HepG2 (cell line): Measurements from ENCODE around the gene HEPACAM. TPM values are rescaled to one million over a fixed set of nuclear protein-coding genes. Genes with fewer than 3 reads are reported as not detected.

ENCODE experiments used
- AKNA ChIP-seq: sonication (generic); formaldehyde crosslinking; IDR thresholded peaks from 2 replicates; pipeline ENCODE4 v1.4.0; 2020; ENCODE audit warnings: missing genetic modification reagents, borderline replicate concordance
- MAFK ChIP-seq, 2 experiments: IDR thresholded peaks in 1 of 2; conservative IDR thresholded peaks in 1 of 2; 2 replicates each; pipeline ENCODE4 v1.6.1; 2011; ENCODE audit warnings: improper control_type of control experiment in 2 of 2, low read length in 2 of 2
- NR2C2 ChIP-seq: sonication (generic); formaldehyde crosslinking; IDR thresholded peaks from 2 replicates; pipeline ENCODE4 v1.4.0; 2020; ENCODE audit warnings: missing genetic modification reagents, mild to moderate bottlenecking, moderate library complexity, borderline replicate concordance
- POLR2A ChIP-seq, 2 experiments: IDR thresholded peaks; 2 replicates each; pipeline ENCODE4 v1.6.1; 2011; ENCODE audit warnings: low read depth in 2 of 2, low read length in 2 of 2, mild to moderate bottlenecking in 1 of 2, moderate library complexity in 1 of 2; ENCODE audit not compliant: insufficient read depth in 1 of 2
- RFX5 ChIP-seq: IDR thresholded peaks from 2 replicates; pipeline ENCODE4 v1.6.1; 2011; ENCODE audit warnings: low read depth, low read length, improper control_type of control experiment
- SAFB2 ChIP-seq: sonication (generic); formaldehyde crosslinking; IDR thresholded peaks from 2 replicates; pipeline ENCODE4 v1.5.1; 2020; ENCODE audit warnings: missing genetic modification reagents, low read depth, mild to moderate bottlenecking, borderline replicate concordance
- ZBTB7A ChIP-seq: sonication (generic); formaldehyde crosslinking; IDR thresholded peaks from 2 replicates; pipeline ENCODE4 v1.8.0; 2022; ENCODE audit warnings: mild to moderate bottlenecking, missing genetic modification reagents
- ZNF138 ChIP-seq: sonication (generic); formaldehyde crosslinking; IDR thresholded peaks from 2 replicates; pipeline ENCODE4 v1.5.0; 2020; ENCODE audit warnings: mild to moderate bottlenecking, low read depth, missing genetic modification reagents
- ZNF260 ChIP-seq: sonication (generic); formaldehyde crosslinking; IDR thresholded peaks from 2 replicates; pipeline ENCODE4 v1.4.0; 2020; ENCODE audit warnings: missing genetic modification reagents, low read depth, mild to moderate bottlenecking, borderline replicate concordance
- ZNF354B ChIP-seq: sonication (generic); formaldehyde crosslinking; IDR thresholded peaks from 2 replicates; pipeline ENCODE4 v1.8.0; 2022; ENCODE audit warnings: mild to moderate bottlenecking, missing genetic modification reagents
- ZNF691 ChIP-seq: sonication (generic); formaldehyde crosslinking; IDR thresholded peaks from 2 replicates; pipeline ENCODE4 v1.4.0; 2020; ENCODE audit warnings: missing genetic modification reagents, low read depth, mild to moderate bottlenecking, borderline replicate concordance
- polyA plus RNA-seq, 8 experiments: library from polyadenylated mRNA; depleted of rRNA in 3 of 8; stranded (reverse) in 7 of 8; unstranded in 1 of 8; fragments of >200 nt; fragmentation: Illumina TruSeq in 4 of 8; extraction: Trizol in 4 of 8; gene quantifications; 2 replicates each; pipeline versions ENCODE4 v1.2.1 to v1.2.3, GENCODE V29; 2011 to 2016; ENCODE audit warnings: low read depth in 4 of 8, missing spikeins in 1 of 8, mixed read lengths in 1 of 8; ENCODE audit not compliant: insufficient read depth in 1 of 8
- total RNA-seq, 5 experiments: library from RNA; depleted of rRNA; stranded (reverse); fragments of >200 nt; fragmentation: Illumina TruSeq; extraction: Trizol; gene quantifications; 2 replicates each; pipeline ENCODE4 v1.2.3, GENCODE V29; 2016; ENCODE audit warnings: low read depth in 1 of 5
- TF ChIP-seq, protein P1 (sequence below), 2 experiments: sonication (generic) in 1 of 2; formaldehyde crosslinking in 1 of 2; IDR thresholded peaks; 2 replicates each; pipeline versions ENCODE4 v1.4.0 to v1.6.1; 2018 to 2020; ENCODE audit warnings: missing genetic modification reagents in 2 of 2, borderline replicate concordance in 1 of 2, low read depth in 1 of 2, mild to moderate bottlenecking in 1 of 2, missing biosample characterization in 1 of 2

Gene HEPACAM
- total and polyA plus RNA-seq, 2 of the 13 experiments (the other 11 are each of a cell fraction or from before 2014, with no cell fraction given), result 66.9 to 121 TPM

DNA sequence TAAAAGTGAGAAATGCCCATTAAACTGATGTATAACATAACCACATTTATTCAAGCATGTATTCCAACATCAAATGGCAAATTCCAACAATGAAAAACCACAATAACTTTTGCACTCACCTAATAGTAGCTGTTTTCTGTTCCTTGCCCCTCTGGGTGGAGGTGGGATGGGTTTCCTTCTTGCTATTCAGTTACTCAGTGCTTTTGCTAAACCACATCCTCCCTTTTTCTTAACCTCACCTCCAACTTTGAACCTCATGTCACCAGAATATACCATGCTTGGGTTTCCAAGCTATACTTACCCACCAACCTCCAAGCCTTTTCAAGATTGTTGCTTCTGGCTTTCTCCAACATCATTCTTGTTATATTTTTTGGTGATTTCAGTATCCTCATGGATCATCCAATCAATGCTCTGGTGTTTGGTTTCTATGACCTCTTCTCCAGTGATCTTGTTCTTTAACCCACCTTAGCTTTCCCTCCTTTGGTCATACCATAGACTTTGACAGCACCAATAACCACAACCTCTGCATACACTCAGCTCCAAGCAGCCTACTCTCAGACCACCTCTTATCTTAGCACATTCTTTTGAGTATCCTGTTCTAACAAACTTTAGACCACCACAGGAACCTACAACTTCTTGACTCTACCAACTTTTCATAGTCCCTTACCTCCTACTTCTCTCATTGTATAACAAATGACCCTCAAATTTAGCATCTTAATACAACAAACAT is 14.9 kb upstream of the HEPACAM start (continued):
- TF ChIP-seq AKNA (CRISPR knock-in tag) (no peak), ZNF354B (CRISPR knock-in tag) (no peak), ZBTB7A (CRISPR knock-in tag) (no peak), ZNF691 (CRISPR knock-in tag) (no peak), ZNF138 (CRISPR knock-in tag) (no peak), ZNF260 (CRISPR knock-in tag) (no peak), RFX5 (no peak), POLR2A (IDR thresholded peaks at IDR 0.05; ENCODE audit: insufficient read depth in 1 of 2, low read depth in 2 of 2, low read length in 2 of 2) (no peak), MAFK (conservative IDR thresholded peaks at IDR 0.05 in 1 of 2, IDR thresholded peaks at IDR 0.05 in 1 of 2; ENCODE audit: low read length in 2 of 2) (no peak), SAFB2 (no peak), NR2C2 (CRISPR knock-in tag) (no peak)
- TF ChIP-seq, protein P1, sequence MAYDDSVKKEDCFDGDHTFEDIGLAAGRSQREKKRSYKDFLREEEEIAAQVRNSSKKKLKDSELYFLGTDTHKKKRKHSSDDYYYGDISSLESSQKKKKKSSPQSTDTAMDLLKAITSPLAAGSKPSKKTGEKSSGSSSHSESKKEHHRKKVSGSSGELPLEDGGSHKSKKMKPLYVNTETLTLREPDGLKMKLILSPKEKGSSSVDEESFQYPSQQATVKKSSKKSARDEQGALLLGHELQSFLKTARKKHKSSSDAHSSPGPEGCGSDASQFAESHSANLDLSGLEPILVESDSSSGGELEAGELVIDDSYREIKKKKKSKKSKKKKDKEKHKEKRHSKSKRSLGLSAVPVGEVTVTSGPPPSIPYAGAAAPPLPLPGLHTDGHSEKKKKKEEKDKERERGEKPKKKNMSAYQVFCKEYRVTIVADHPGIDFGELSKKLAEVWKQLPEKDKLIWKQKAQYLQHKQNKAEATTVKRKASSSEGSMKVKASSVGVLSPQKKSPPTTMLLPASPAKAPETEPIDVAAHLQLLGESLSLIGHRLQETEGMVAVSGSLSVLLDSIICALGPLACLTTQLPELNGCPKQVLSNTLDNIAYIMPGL (CRISPR knock-in tag; IDR thresholded peaks at IDR 0.05; ENCODE audit: borderline replicate concordance in 1 of 2, low read depth in 1 of 2), result no peak
